Lower leg skin (tissue), 3 donors: ENCODE results near the gene CHI3L2.

Experiments
- CTCF ChIP-seq, 3 donors: fragments of 450-650 bp; IDR thresholded peaks; one replicate each; pipeline ENCODE4 v1.5.1; 2016; ENCODE audit warnings: antibody characterized with exemption in 3 of 3, mild to moderate bottlenecking in 3 of 3, moderate library complexity in 2 of 3
- POLR2A ChIP-seq, 2 donors: fragments of 450-650 bp; IDR thresholded peaks; one replicate each; pipeline ENCODE4 v1.6.1; 2016 to 2017; ENCODE audit warnings: antibody characterized with exemption in 2 of 2, mild to moderate bottlenecking in 1 of 2, moderate library complexity in 1 of 2

- TF ChIP-seq POLR2A (IDR thresholded peaks at IDR 0.05) (no peak), CTCF (IDR thresholded peaks at IDR 0.05) (no peak)
Measured at GRCh38 chr1:111281411-111281810, 53.9 kb downstream of the CHI3L2 start.
